GM19468 (cell line): Measurements from ENCODE around the gene TEAD2.

ENCODE experiments used
- ATAC-seq: cut with Tn5 transposase; IDR thresholded peaks from one replicate; pipeline ENCODE4 v1.9.1; 2021; ENCODE audit warnings: mild to moderate bottlenecking, moderate library complexity, moderate number of reproducible peaks; ENCODE audit not compliant: unreplicated experiment; ENCODE audit errors: extremely low read depth

TEAD2 gene

GRCh38 chr19:49362048-49362928, at the start of gene TEAD2:
TEAD2 (minus strand) TSS chr19:49362416; CDS start chr19:49360075, 2,341 bp downstream.
- no peak for ATAC-seq

DNA sequence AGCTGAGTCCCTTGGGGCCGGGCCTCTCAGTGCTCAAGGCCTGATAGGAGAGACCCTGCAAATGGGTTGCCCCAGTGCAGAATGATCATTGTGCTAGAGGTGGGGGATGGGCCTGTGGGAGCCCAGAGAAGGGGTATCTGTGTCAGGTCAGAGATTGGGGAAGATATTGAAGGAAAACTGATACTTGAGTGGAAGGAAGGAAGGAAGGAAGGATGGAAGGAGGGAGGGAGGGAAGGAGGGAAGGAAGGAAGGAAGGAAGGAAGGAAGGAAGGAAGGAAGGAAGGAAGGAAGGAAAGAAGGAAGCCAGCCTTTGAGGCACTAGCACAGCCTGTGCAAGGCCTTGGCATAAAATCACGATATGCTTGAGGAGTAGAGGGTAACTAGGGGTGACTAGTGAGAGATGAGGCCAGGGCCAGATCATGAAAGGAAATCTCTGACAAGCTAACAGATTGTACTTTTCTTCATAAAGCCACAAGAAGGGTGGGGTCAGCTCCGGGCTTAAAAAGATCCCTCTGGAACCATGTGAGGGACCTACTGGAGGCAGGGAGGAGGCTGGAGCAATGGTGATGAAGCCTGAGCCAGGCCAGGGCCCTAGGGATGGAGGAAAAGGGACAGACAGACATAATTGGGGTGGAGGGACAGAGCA, 49.6 kb upstream of the TEAD2 start:
- no peak for ATAC-seq

DNA sequence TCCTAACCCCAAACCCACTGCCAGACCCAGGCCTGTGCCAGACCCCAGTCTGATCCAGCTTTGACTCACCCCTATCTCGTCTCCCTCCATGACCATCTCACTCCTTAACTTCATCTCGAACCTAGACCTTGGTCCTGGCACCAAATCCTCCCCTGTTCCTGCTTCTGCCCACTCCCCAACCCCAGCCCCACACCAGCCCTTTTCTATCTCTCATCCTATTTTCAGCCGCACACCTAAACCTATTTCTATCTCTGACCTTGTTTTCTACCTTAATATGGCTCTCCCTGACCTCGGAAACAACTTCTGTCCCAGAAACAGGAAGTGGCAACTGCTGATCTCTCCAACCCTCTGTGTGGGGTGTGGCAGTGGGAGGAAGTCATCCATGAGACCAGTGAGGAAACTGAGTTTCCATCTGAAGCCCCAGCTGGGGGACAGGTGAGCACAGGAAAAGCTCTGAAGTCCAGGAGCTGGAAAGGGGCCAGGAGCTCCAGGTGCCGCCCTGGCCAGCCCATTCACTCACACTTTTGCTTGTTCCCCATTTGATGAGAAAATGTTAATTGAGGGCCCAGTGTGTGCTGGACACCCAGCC, 47.3 kb upstream of the TEAD2 start:
- no peak for ATAC-seq

GRCh38 chr19:49408816-49409440, 46.7 kb upstream of the TEAD2 start:
- ATAC-seq, result no peak

- no peak for ATAC-seq
These were observed 45.3 kb upstream of the TEAD2 start for GRCh38 chr19:49407482-49408015.

GRCh38 chr19:49407079-49407478, 44.9 kb upstream of the TEAD2 start:
- no peak for ATAC-seq

DNA sequence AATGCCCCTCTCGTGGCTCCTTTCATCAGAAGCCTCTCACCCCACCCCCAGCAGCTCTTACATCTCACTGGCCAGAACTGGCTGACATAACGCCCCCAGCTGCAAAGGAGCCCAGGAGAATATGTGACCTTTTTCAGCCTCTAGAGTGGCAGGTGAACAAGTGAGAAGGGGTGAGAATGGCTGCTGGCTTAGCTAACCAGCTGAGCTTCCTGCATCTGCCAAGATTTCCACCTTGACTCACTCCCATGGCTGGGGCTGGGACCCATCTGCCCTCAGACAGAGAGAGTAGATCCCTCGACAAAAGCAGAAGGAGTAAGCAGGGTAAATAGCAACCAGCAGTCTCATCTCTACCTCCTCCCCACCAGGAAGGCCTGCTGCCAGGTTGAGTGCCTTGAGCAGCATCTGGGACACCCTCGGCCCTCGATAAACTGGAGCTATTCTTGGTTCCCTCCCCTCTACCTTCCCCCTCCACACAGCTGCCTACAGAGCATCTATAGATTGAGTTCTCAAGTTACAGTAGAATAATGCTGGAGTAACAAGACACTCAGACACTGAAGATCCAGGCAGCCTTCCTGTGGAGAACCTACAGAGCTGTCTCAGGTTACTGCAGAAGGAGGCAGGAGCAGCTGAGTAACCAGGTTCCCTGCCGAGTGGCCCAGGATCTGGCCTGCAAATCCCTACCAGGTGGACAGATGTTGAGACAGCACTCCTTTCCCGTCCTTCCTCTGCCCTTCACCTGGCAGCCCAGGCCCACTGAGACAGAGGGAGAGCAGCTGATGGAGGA, 41.4 kb upstream of the TEAD2 start:
- ATAC-seq, result no peak

GRCh38 chr19:49400029-49400428, 37.8 kb upstream of the TEAD2 start:
- no peak for ATAC-seq

DNA sequence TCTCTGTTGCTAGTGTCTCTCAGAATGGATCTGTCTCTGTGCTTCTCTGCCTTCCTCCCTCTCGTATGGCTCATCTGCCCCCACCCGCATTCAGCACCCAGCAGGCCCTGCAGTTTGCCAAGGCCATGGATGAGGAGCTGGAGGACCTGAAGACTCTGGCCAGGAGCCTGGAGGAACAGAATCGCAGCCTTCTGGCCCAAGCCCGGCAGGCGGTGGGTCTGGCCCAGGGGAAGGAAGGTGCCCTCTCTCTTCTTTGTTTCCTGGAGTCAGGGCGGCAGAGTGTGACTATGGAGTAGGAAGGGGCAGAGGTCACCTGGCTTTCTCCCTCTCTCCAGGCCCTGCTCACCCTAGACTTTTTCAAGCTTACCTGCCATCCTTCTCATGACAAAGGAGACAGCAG, 36.7 kb upstream of the TEAD2 start:
- no peak for ATAC-seq

- no peak for ATAC-seq
These were observed 35.9 kb upstream of the TEAD2 start for GRCh38 chr19:49398001-49398615.

GRCh38 chr19:49396738-49397505, 34.7 kb upstream of the TEAD2 start:
- no peak for ATAC-seq

- no peak for ATAC-seq
These were observed 33.6 kb upstream of the TEAD2 start for GRCh38 chr19:49395581-49396407.

GRCh38 chr19:49393881-49394280, 31.7 kb upstream of the TEAD2 start:
- ATAC-seq, result no peak

DNA sequence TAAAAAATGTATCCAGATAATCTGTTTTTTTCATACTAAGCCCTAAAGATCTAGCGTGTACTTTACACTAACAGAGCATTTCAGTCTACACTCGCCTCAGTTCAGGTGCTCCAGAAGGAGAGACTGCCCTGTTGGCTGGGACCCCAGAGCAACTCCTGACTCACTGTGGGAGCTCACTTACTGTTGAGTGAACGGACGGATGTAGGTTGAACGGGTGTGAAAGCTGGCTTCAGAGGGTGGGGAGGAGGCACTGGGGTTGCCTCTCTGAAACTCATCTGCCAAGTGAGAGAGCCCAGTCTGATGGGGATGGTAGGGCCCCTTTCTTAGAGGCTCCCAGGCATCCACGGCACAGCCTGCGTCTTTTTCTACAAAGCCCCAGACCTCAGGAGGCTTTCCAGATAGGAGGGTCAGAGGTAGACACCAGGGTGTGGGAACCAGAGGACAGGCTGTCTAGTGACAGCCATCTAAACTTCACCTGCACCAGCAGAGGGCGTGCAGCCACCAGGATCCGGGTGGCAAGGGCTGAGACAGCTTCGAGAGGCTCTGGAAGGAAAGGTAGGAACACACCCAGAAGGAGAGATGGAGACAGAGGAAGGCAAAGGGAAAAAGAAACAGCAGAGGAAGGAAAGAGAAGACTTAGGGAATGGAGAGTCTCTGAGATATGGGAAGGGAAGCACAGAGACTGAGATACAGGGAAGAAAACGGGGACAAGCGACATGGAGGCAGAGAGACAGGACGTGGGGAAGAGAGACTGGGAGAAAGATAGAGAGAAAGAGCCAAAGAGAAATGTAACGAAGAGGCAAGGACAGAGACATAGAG, 29.6 kb upstream of the TEAD2 start:
- ATAC-seq, result no peak

- no peak for ATAC-seq
These were observed 28.7 kb upstream of the TEAD2 start for GRCh38 chr19:49390929-49391359.

- ATAC-seq, result no peak
These were observed 28.1 kb upstream of the TEAD2 start for GRCh38 chr19:49390131-49390928.
